HCT116 (cell line): Measurements from ENCODE around the gene NPVF. TPM values are rescaled to one million over a fixed set of nuclear protein-coding genes. Genes with fewer than 3 reads are reported as not detected.

Experiments
- ATAC-seq: fragments of 200-7000 bp; cut with Tn5 transposase; 2 replicates; pipeline ENCODE4 v1.9.1; 2020; ENCODE audit warnings: mild to moderate bottlenecking, moderate library complexity
- BruUV-seq: library from RNA; stranded (reverse); fragments of 400-500 nt; replicated peaks from 2 replicates; lab custom pipeline; 2021; lab: Mats Ljungman, UMichigan
- CTCF ChIA-PET: fragments of 300-600 bp; sonication (Branson Sonifier 250); formaldehyde crosslinking; loops from one replicate; lab custom pipeline; 2021; ENCODE audit warnings: antibody characterized with exemption; lab: Charles Lee
- POLR2A ChIA-PET: fragments of 300-600, 350-600 bp; sonication (Branson Sonifier 250); formaldehyde crosslinking; loops from one replicate; lab custom pipeline; 2021; ENCODE audit warnings: antibody characterized with exemption; lab: Charles Lee
- RAD21 ChIA-PET, 2 experiments: fragments of 300-600 bp; sonication (Branson Sonifier 250); formaldehyde crosslinking; loops; one replicate each; lab custom pipeline; 2023; ENCODE audit warnings: low total read pairs in 2 of 2; ENCODE audit not compliant: uncharacterized antibody in 2 of 2, unreplicated experiment in 2 of 2, low non-redundant PET in 1 of 2; lab: Charles Lee
- DNase-seq: peaks from one replicate; pipeline ENCODE4 v3.0.0-alpha.2; 2010; ENCODE audit warnings: low read depth, low spot score
- H2AFZ ChIP-seq: fragments of 200-600 bp; shearing (Covaris generic), sonication (generic); 2 replicates; pipeline ENCODE4 v1.6.1; 2017; ENCODE audit warnings: low read depth, mixed run types, mixed read lengths, antibody characterized with exemption, low read length; ENCODE audit not compliant: poor library complexity, severe bottlenecking
- H3K27ac ChIP-seq: 2 replicates; pipeline ENCODE4 v1.5.1; 2012; ENCODE audit warnings: low read depth, low read length
- H3K27me3 ChIP-seq: fragments of 200-600 bp; sonication (generic); 2 replicates; pipeline ENCODE4 v1.6.1; 2016; ENCODE audit warnings: mixed run types, low read length, mixed read lengths; ENCODE audit not compliant: insufficient read depth
- H3K36me3 ChIP-seq, 2 experiments: fragments of 200-500 bp in 1 of 2; fragments of 200-600 bp in 1 of 2; sonication (Bioruptor generic) in 1 of 2; sonication (generic) in 1 of 2; 2 replicates each; pipeline versions ENCODE4 v1.5.1 to v1.6.1; 2014 to 2016; ENCODE audit warnings: low read length in 2 of 2, inconsistent platforms in 1 of 2, mixed read lengths in 1 of 2, mixed run types in 1 of 2; ENCODE audit not compliant: insufficient read depth in 2 of 2, control insufficient read depth in 1 of 2
- H3K4me1 ChIP-seq, 2 experiments: fragments of 200-600 bp in 1 of 2; sonication (generic) in 1 of 2; 2 replicates each; pipeline versions ENCODE4 v1.5.1 to v1.6.1; 2012 to 2017; ENCODE audit warnings: low read length in 2 of 2, inconsistent platforms in 1 of 2, mild to moderate bottlenecking in 1 of 2, mixed read lengths in 1 of 2, mixed run types in 1 of 2, moderate library complexity in 1 of 2; ENCODE audit not compliant: insufficient read depth in 2 of 2, control insufficient read depth in 1 of 2
- H3K4me2 ChIP-seq: fragments of 200-600 bp; sonication (generic); 2 replicates; pipeline ENCODE4 v1.6.1; 2017; ENCODE audit warnings: mixed run types, low read length, mixed read lengths
- H3K4me3 ChIP-seq, 2 experiments: fragments of 200-600 bp in 1 of 2; sonication (generic) in 1 of 2; replicated peaks in 1 of 2; 2 replicates each; pipeline ENCODE4 v1.5.1; 2011 to 2016; ENCODE audit warnings: low read length in 2 of 2, control low read depth in 1 of 2, low read depth in 1 of 2, mild to moderate bottlenecking in 1 of 2, mixed read lengths in 1 of 2, mixed run types in 1 of 2
- H3K79me2 ChIP-seq: fragments of 200-600 bp; sonication (generic); 2 replicates; pipeline ENCODE4 v1.6.1; 2017; ENCODE audit warnings: mild to moderate bottlenecking, mixed run types, low read length, moderate library complexity, mixed read lengths; ENCODE audit not compliant: insufficient read depth
- H3K9ac ChIP-seq: fragments of 200-600 bp; sonication (generic); 2 replicates; pipeline ENCODE4 v1.6.1; 2016; ENCODE audit warnings: low read length, mixed read lengths
- H3K9me2 ChIP-seq: fragments of 200-600 bp; sonication (generic), shearing (Covaris generic); 2 replicates; pipeline ENCODE4 v1.6.1; 2017; ENCODE audit warnings: mixed run types, mild to moderate bottlenecking, moderate library complexity; ENCODE audit not compliant: insufficient read depth
- H3K9me3 ChIP-seq, 2 experiments: fragments of 200-500 bp in 1 of 2; fragments of 200-600 bp in 1 of 2; sonication (Bioruptor generic) in 1 of 2; sonication (generic) in 1 of 2; 2 replicates each; pipeline ENCODE4 v1.6.1; 2014 to 2017; ENCODE audit warnings: low read length in 2 of 2, mixed read lengths in 2 of 2, inconsistent platforms in 1 of 2, low read depth in 1 of 2, mild to moderate bottlenecking in 1 of 2, mixed run types in 1 of 2, moderate library complexity in 1 of 2; ENCODE audit not compliant: control insufficient read depth in 1 of 2, insufficient read depth in 1 of 2
- H4K20me1 ChIP-seq: fragments of 200-600 bp; sonication (generic), shearing (Covaris generic); 2 replicates; pipeline ENCODE4 v1.6.1; 2017; ENCODE audit warnings: mixed run types, mild to moderate bottlenecking, moderate library complexity; ENCODE audit not compliant: insufficient read depth
- ATF3 ChIP-seq: IDR thresholded peaks from 2 replicates; pipeline ENCODE4 v1.6.1; 2012
- CBX3 ChIP-seq: IDR thresholded peaks from 2 replicates; pipeline ENCODE4 v1.6.1; 2012; ENCODE audit warnings: low read depth
- CEBPB ChIP-seq: IDR thresholded peaks from 2 replicates; pipeline ENCODE4 v1.6.1; 2012; ENCODE audit warnings: low read depth
- EGR1 ChIP-seq: IDR thresholded peaks from 2 replicates; pipeline ENCODE4 v1.6.1; 2012; ENCODE audit warnings: low read depth
- ELF1 ChIP-seq: IDR thresholded peaks from 2 replicates; pipeline ENCODE4 v1.6.1; 2012; ENCODE audit warnings: low read depth, borderline replicate concordance
- EZH2 ChIP-seq: fragments of 200-600 bp; sonication (generic); IDR thresholded peaks from 2 replicates; pipeline ENCODE4 v1.6.1; 2017; ENCODE audit warnings: antibody characterized with exemption, mixed run types
- EZH2phosphoT487 ChIP-seq: fragments of 200-600 bp; IDR thresholded peaks from 2 replicates; pipeline ENCODE4 v1.6.1; 2018; ENCODE audit warnings: antibody characterized with exemption, borderline replicate concordance
- FOSL1 ChIP-seq: IDR thresholded peaks from 2 replicates; pipeline ENCODE4 v1.6.1; 2012; ENCODE audit warnings: low read depth
- JUND ChIP-seq: IDR thresholded peaks from 2 replicates; pipeline ENCODE4 v1.6.1; 2012
- POLR2A ChIP-seq: IDR thresholded peaks from 2 replicates; pipeline ENCODE4 v1.7.0; 2011; ENCODE audit warnings: borderline replicate concordance; ENCODE audit not compliant: insufficient read depth, insufficient read length; ENCODE audit errors: extremely low read depth
- REST ChIP-seq: IDR thresholded peaks from 2 replicates; pipeline ENCODE4 v1.6.1; 2012; ENCODE audit warnings: low read depth
- SIN3A ChIP-seq: IDR thresholded peaks from 2 replicates; pipeline ENCODE4 v1.6.1; 2012; ENCODE audit warnings: low read depth
- SP1 ChIP-seq: IDR thresholded peaks from 2 replicates; pipeline ENCODE4 v1.6.1; 2012; ENCODE audit warnings: low read depth
- SRF ChIP-seq: IDR thresholded peaks from 2 replicates; pipeline ENCODE4 v1.6.1; 2012; ENCODE audit warnings: low read depth
- YY1 ChIP-seq: IDR thresholded peaks from 2 replicates; pipeline ENCODE4 v1.6.1; 2011; ENCODE audit warnings: low read length, low read depth, moderate library complexity, mild to moderate bottlenecking; ENCODE audit not compliant: insufficient replicate concordance; ENCODE audit errors: extremely low read depth
- ZFX ChIP-seq: fragments of 450-650 bp; IDR thresholded peaks from 2 replicates; pipeline ENCODE4 v1.6.1; 2017
- ZNF274 ChIP-seq: fragments of 200-500 bp; sonication (Bioruptor generic); IDR thresholded peaks from 2 replicates; pipeline ENCODE4 v1.6.1; 2014; ENCODE audit warnings: mild to moderate bottlenecking, low read depth, low read length, inconsistent platforms
- intact Hi-C: fragments of 100-400 bp; cut with micrococcal nuclease; formaldehyde crosslinking; loops from 2 replicates; pipeline ENCODE4 v1.10.0; 2022
- total RNA-seq: library from RNA; stranded (reverse); gene quantifications from one replicate; pipeline ENCODE4 v1.2.1, GENCODE V29; 2021; ENCODE audit not compliant: unreplicated experiment

Gene NPVF
- total RNA-seq, 1 experiment from 2014 or later, result not detected

- no TSS peak for BruUV-seq
- Histone ChIP-seq H3K9me2 (no peaks in the 10 kb centered on the region), H3K4me2 (no peak overlapping the region), H3K4me3 (no peak overlapping the region), H2AFZ (no peak overlapping the region), H3K9ac (no peak overlapping the region), H3K9me3 (no peaks in the 10 kb centered on the region), H3K36me3 (no peaks in the 10 kb centered on the region), H3K4me1 (no peaks in the 10 kb centered on the region), H3K27ac (no peak overlapping the region)
- POLR2A ChIA-PET, result no interaction called here
- no peak for DNase-seq
- no peak for ATAC-seq
- RAD21 ChIA-PET, result no interaction called here
- no peak for TF ChIP-seq SP1
- no peak for TF ChIP-seq YY1
- TF ChIP-seq ZFX, result no peak
- TF ChIP-seq CEBPB, result no peak
- TF ChIP-seq EGR1, result no peak
- TF ChIP-seq JUND, result no peak
- TF ChIP-seq CBX3, result no peak
- TF ChIP-seq REST, result no peak
- no peak for TF ChIP-seq ELF1
- TF ChIP-seq SRF, result no peak
- TF ChIP-seq EZH2, result no peak
- no peak for TF ChIP-seq SIN3A
- TF ChIP-seq ATF3, result no peak
- TF ChIP-seq ZNF274, result no peak
- TF ChIP-seq FOSL1, result no peak
- TF ChIP-seq EZH2phosphoT487, result no peak
- TF ChIP-seq POLR2A, result no peak
- TF ChIP-seq, all 23 proteins: peak for 0
- no peaks in the 10 kb centered on the region for H4K20me1 ChIP-seq
- intact Hi-C loops, result no loop called here
- peaks cover 21% of the 10 kb centered on the region; the same call in 1 of the 2 replicates for H3K27me3 ChIP-seq
- CTCF ChIA-PET, result no interaction called here
- no peaks in the 10 kb centered on the region for H3K79me2 ChIP-seq
These were observed 10.1 kb downstream of the NPVF start for GRCh38 chr7:25218191-25218590.
